OCI-LY7 (cell line): Measurements from ENCODE around the gene SLC35F1.

Experiments
- EZH2phosphoT487 ChIP-seq: fragments of 200-600 bp; sonication (generic); IDR thresholded peaks from 2 replicates; pipeline ENCODE4 v1.6.1; 2018; ENCODE audit warnings: low read depth, borderline replicate concordance, mild to moderate bottlenecking, mixed run types, antibody characterized with exemption, low read length, moderate library complexity, mixed read lengths
- TF ChIP-seq, protein P1 (sequence below): fragments of 200-600 bp; sonication (generic); conservative IDR thresholded peaks from 2 replicates; pipeline ENCODE4 v1.5.1; 2014; ENCODE audit warnings: mild to moderate bottlenecking, antibody characterized with exemption, low read length, moderate library complexity, mixed read lengths

DNA sequence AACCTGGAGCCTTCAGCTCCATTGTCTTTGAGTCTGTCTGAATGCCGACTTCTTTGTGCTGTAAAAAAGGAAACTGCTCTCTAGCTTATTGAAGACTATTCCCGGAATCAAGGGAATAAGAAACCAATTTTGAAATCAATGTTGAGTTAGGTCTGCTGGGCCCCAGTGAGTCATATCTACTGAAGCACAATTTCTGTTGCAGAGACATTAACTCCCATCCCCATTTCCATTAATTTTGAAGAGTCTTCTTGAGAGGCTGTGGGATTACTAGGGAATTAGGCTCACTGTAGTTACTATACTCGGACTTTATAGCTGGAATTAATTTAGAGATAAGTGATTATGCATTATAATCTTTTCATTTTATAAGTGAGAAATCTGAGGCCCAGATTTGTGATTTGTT lies 116.7 kb downstream of the SLC35F1 start:
- TF ChIP-seq, protein P1, sequence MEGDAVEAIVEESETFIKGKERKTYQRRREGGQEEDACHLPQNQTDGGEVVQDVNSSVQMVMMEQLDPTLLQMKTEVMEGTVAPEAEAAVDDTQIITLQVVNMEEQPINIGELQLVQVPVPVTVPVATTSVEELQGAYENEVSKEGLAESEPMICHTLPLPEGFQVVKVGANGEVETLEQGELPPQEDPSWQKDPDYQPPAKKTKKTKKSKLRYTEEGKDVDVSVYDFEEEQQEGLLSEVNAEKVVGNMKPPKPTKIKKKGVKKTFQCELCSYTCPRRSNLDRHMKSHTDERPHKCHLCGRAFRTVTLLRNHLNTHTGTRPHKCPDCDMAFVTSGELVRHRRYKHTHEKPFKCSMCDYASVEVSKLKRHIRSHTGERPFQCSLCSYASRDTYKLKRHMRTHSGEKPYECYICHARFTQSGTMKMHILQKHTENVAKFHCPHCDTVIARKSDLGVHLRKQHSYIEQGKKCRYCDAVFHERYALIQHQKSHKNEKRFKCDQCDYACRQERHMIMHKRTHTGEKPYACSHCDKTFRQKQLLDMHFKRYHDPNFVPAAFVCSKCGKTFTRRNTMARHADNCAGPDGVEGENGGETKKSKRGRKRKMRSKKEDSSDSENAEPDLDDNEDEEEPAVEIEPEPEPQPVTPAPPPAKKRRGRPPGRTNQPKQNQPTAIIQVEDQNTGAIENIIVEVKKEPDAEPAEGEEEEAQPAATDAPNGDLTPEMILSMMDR = no peak
- TF ChIP-seq EZH2phosphoT487 = no peak
